Measurements from ENCODE around the gene GHRHR. TPM values are rescaled to one million over a fixed set of nuclear protein-coding genes. Genes with fewer than 3 reads are reported as not detected.

The GHRHR gene
- polyA plus RNA-seq, 3 donors = not detected

DNA sequence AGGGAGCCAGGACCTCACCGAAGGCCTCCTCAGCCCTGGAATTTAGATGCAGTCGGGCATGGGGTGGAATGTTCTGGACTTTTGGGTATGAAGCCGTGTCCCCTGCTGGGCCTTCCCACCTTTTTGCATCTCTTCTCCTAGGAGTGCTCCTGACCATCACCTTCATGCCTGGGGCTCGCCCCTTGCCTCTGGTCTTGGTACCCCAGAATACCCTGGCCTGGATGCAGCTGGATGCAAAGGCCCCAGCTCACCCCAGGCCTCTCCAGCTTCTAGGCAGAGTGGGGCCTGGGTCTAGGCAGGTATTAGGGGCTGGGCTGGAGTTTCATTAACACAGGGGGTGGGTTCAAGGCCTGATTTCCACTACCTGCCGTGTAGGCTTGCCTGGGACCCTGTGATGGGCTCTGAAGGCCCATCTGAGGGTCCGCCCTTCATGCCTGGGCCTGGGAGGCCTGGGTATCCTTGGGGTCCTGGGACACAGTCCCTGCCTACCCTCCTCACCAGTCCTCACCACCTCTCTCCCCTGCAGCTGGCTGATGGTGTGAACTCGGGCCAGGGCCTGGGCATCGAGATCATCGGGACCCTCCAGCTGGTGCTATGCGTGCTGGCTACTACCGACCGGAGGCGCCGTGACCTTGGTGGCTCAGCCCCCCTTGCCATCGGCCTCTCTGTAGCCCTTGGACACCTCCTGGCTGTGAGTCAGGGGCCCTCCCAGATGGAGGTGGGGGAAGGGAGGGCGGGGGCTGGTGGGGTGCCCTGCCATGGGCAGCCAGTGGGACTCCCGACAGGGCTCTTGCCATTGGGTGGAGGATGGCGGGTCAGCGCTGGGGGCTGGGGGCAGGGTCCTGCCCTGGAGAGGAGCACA, 42.0 kb upstream of the GHRHR start:
- Histone ChIP-seq H3K9me3 (replicated peaks in 1 of 2; ENCODE audit: control insufficient read depth in 1 of 2, insufficient read depth in 1 of 2, low read length in 2 of 2) (peaks cover 0 to under 1% of the 10 kb centered on the region in 2 donors), H3K36me3 (replicated peaks in 1 of 2; ENCODE audit: control insufficient read depth in 1 of 2, insufficient read depth in 2 of 2, low read length in 2 of 2) (no peaks in the 10 kb centered on the region), H3K4me1 (ENCODE audit: control insufficient read depth in 1 of 2, insufficient read depth in 2 of 2, low read length in 2 of 2) (no peaks in the 10 kb centered on the region), H3K27ac (ENCODE audit: low read depth in 1 of 2, low read length in 2 of 2) (no peak overlapping the region), H3K4me2 (replicated peaks; ENCODE audit: extremely low read depth, low read length, poor library complexity, severe bottlenecking) (no peak overlapping the region), H2AFZ (ENCODE audit: insufficient read depth, low read depth, low read length, poor library complexity, severe bottlenecking) (no peak overlapping the region), H4K20me1 (ENCODE audit: insufficient read depth, low read length) (no peaks in the 10 kb centered on the region), H3K9ac (ENCODE audit: insufficient read depth, low read length, poor library complexity, severe bottlenecking) (no peak overlapping the region), H3K79me2 (ENCODE audit: insufficient read depth, low read length) (no peaks in the 10 kb centered on the region), H3K27me3 (ENCODE audit: control insufficient read depth in 2 of 2, insufficient read depth in 2 of 2, low read length in 2 of 2) (no peaks in the 10 kb centered on the region), H3K4me3 (replicated peaks in 1 of 3; ENCODE audit: low read depth in 2 of 3, low read length in 3 of 3) (no peak overlapping the region)
- intact Hi-C loops (cut with micrococcal nuclease) = no loop called here
- Mint-ChIP-seq H3K4me3 (no peak overlapping the region), H3K27ac (no peak overlapping the region), H3K4me1 (no peaks in the 10 kb centered on the region), H3K9me3 (peaks cover 0 to 3% (median under 1%) of the 10 kb centered on the region in 7 donors), H3K27me3 (ENCODE audit: low read depth in 3 of 3) (peaks cover 0 to 5% (median 1%) of the 10 kb centered on the region in 3 donors), H3K36me3 (no peaks in the 10 kb centered on the region)
- 94% methylated on average over 14 of the region's 19 CpGs for WGBS (ENCODE audit: insufficient coverage)
- TF ChIP-seq, protein P1, sequence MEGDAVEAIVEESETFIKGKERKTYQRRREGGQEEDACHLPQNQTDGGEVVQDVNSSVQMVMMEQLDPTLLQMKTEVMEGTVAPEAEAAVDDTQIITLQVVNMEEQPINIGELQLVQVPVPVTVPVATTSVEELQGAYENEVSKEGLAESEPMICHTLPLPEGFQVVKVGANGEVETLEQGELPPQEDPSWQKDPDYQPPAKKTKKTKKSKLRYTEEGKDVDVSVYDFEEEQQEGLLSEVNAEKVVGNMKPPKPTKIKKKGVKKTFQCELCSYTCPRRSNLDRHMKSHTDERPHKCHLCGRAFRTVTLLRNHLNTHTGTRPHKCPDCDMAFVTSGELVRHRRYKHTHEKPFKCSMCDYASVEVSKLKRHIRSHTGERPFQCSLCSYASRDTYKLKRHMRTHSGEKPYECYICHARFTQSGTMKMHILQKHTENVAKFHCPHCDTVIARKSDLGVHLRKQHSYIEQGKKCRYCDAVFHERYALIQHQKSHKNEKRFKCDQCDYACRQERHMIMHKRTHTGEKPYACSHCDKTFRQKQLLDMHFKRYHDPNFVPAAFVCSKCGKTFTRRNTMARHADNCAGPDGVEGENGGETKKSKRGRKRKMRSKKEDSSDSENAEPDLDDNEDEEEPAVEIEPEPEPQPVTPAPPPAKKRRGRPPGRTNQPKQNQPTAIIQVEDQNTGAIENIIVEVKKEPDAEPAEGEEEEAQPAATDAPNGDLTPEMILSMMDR (IDR thresholded peaks at IDR 0.05) = no peak
- no peak for DNase-seq

DNA sequence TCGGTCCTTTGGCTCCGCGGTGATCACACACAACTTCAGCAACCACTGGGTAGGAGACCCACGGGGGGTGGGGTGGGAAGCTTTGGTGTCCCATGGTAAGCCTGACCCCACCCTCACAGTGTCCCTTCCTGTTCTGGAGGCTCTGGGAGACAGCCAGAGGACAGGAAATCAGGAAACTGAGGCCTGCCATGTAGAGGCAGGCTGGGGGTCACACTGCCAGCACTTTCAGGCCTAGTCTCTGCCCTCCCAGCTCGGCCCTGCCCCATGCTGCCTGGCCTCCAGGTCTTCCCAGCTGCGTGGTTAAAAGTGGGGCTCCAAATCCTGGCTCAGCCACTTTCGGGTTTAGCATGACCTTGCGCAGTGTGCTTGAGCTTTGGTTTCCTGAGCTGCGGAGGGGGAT, 41.2 kb upstream of the GHRHR start:
- H3K4me1 ChIP-seq (ENCODE audit: control insufficient read depth in 1 of 2, insufficient read depth in 2 of 2, low read length in 2 of 2) = no peaks in the 10 kb centered on the region
- H3K27me3 ChIP-seq (ENCODE audit: control insufficient read depth in 2 of 2, insufficient read depth in 2 of 2, low read length in 2 of 2) = no peaks in the 10 kb centered on the region
- H3K79me2 ChIP-seq (ENCODE audit: insufficient read depth, low read length) = no peaks in the 10 kb centered on the region
- no peak overlapping the region for H3K27ac Mint-ChIP-seq
- intact Hi-C loops (cut with micrococcal nuclease) = no loop called here
- no peaks in the 10 kb centered on the region for H3K36me3 Mint-ChIP-seq
- H3K36me3 ChIP-seq (replicated peaks in 1 of 2; ENCODE audit: control insufficient read depth in 1 of 2, insufficient read depth in 2 of 2, low read length in 2 of 2) = no peaks in the 10 kb centered on the region
- H3K9ac ChIP-seq (ENCODE audit: insufficient read depth, low read length, poor library complexity, severe bottlenecking) = no peak overlapping the region
- no peak overlapping the region for H3K27ac ChIP-seq (ENCODE audit: low read depth in 1 of 2, low read length in 2 of 2)
- peaks cover 0 to 5% (median 0%) of the 10 kb centered on the region in 3 donors for H3K27me3 Mint-ChIP-seq (ENCODE audit: low read depth in 3 of 3)
- H3K9me3 Mint-ChIP-seq = peaks cover 2 to 10% (median 6%) of the 10 kb centered on the region in 7 donors
- 98% methylated on average over 4 of the region's 9 CpGs for WGBS (ENCODE audit: insufficient coverage)
- no peak for DNase-seq
- H4K20me1 ChIP-seq (ENCODE audit: insufficient read depth, low read length) = no peaks in the 10 kb centered on the region
- no peak overlapping the region for H3K4me3 Mint-ChIP-seq
- H3K4me1 Mint-ChIP-seq = no peaks in the 10 kb centered on the region
- H2AFZ ChIP-seq (ENCODE audit: insufficient read depth, low read depth, low read length, poor library complexity, severe bottlenecking) = no peak overlapping the region
- no peak overlapping the region for H3K4me2 ChIP-seq (replicated peaks; ENCODE audit: extremely low read depth, low read length, poor library complexity, severe bottlenecking)
- H3K4me3 ChIP-seq (replicated peaks in 1 of 3; ENCODE audit: low read depth in 2 of 3, low read length in 3 of 3) = no peak overlapping the region
- H3K9me3 ChIP-seq (replicated peaks in 1 of 2; ENCODE audit: control insufficient read depth in 1 of 2, insufficient read depth in 1 of 2, low read length in 2 of 2) = peaks cover 0 to 7% of the 10 kb centered on the region in 2 donors
- TF ChIP-seq, protein P1 (IDR thresholded peaks at IDR 0.05) = no peak

Measured in CD14-positive monocyte (primary cell).